ENCODE results near the gene PNLDC1.
A peak's percentile ranks its signal among the peaks of the same experiment; 100 is the strongest.

PNLDC1 gene

GRCh38 chr6:159762681-159763293 lies 37.3 kb upstream of the PNLDC1 start:
- no peak for TF ChIP-seq CTCF (IDR thresholded peaks at IDR 0.05; ENCODE audit: control insufficient read depth, insufficient read depth, low read depth, low read length, missing control alignments)
- H3K4me3 ChIP-seq (ENCODE audit: control insufficient read depth, low read depth, low read length), result peak overlapping the region; percentile 64
- DNase-seq (ENCODE audit: low read depth), result no peak

GRCh38 chr6:159766906-159767305 lies 33.2 kb upstream of the PNLDC1 start:
- DNase-seq (ENCODE audit: low read depth), result no peak
- H3K4me3 ChIP-seq (ENCODE audit: control insufficient read depth, low read depth, low read length), result no peak overlapping the region
- TF ChIP-seq CTCF (IDR thresholded peaks at IDR 0.05; ENCODE audit: control insufficient read depth, insufficient read depth, low read depth, low read length, missing control alignments), result no peak

- no peak for DNase-seq (ENCODE audit: low read depth)
- H3K4me3 ChIP-seq (ENCODE audit: control insufficient read depth, low read depth, low read length), result no peak overlapping the region
- TF ChIP-seq CTCF (IDR thresholded peaks at IDR 0.05; ENCODE audit: control insufficient read depth, insufficient read depth, low read depth, low read length, missing control alignments), result no peak
These were observed 30.6 kb upstream of the PNLDC1 start for GRCh38 chr6:159769470-159769869.

- no peak for DNase-seq (ENCODE audit: low read depth)
- H3K4me3 ChIP-seq (ENCODE audit: control insufficient read depth, low read depth, low read length), result no peak overlapping the region
- TF ChIP-seq CTCF (IDR thresholded peaks at IDR 0.05; ENCODE audit: control insufficient read depth, insufficient read depth, low read depth, low read length, missing control alignments), result no peak
These were observed 27.9 kb upstream of the PNLDC1 start for GRCh38 chr6:159772196-159772595.

- no peak for DNase-seq (ENCODE audit: low read depth)
- H3K4me3 ChIP-seq (ENCODE audit: control insufficient read depth, low read depth, low read length), result no peak overlapping the region
- no peak for TF ChIP-seq CTCF (IDR thresholded peaks at IDR 0.05; ENCODE audit: control insufficient read depth, insufficient read depth, low read depth, low read length, missing control alignments)
These were observed 22.7 kb upstream of the PNLDC1 start for GRCh38 chr6:159777240-159777904.

- no peak for TF ChIP-seq CTCF (IDR thresholded peaks at IDR 0.05; ENCODE audit: control insufficient read depth, insufficient read depth, low read depth, low read length, missing control alignments)
- no peak for DNase-seq (ENCODE audit: low read depth)
- no peak overlapping the region for H3K4me3 ChIP-seq (ENCODE audit: control insufficient read depth, low read depth, low read length)
These were observed 21.9 kb upstream of the PNLDC1 start for GRCh38 chr6:159778131-159778530.
